Suprapubic skin (tissue), 4 donors: ENCODE measurements around the gene TP53AIP1.

ENCODE experiments used
- CTCF ChIP-seq, 2 donors: fragments of 200-600 bp in 1 of 2; fragments of 450-650 bp in 1 of 2; sonication (generic) in 1 of 2; IDR thresholded peaks; one replicate each; pipeline ENCODE4 v1.5.1; 2016 to 2019; ENCODE audit warnings: antibody characterized with exemption in 2 of 2, mild to moderate bottlenecking in 1 of 2, moderate library complexity in 1 of 2
- EP300 ChIP-seq: sonication (generic); formaldehyde crosslinking; IDR thresholded peaks from one replicate; pipeline ENCODE4 v1.6.1; 2017; ENCODE audit warnings: antibody characterized with exemption
- POLR2A ChIP-seq, 2 donors: fragments of 450-650 bp; IDR thresholded peaks; one replicate each; pipeline ENCODE4 v1.6.1; 2017; ENCODE audit warnings: antibody characterized with exemption in 2 of 2, mild to moderate bottlenecking in 2 of 2, moderate library complexity in 2 of 2
- POLR2AphosphoS5 ChIP-seq, 3 donors: sonication (generic); formaldehyde crosslinking; IDR thresholded peaks; one replicate each; pipeline ENCODE4 v1.6.1; 2017; ENCODE audit warnings: antibody characterized with exemption in 3 of 3

GRCh38 chr11:128933481-128934178 lies 9.0 kb downstream of the TP53AIP1 start:
- TF ChIP-seq POLR2A (IDR thresholded peaks at IDR 0.05) (no peak), CTCF (IDR thresholded peaks at IDR 0.05) (no peak), EP300 (no peak), POLR2AphosphoS5 (IDR thresholded peaks at IDR 0.05) (no peak)
